ENCODE measurements around the gene LY6G5B.

- 0 out of 4 replicates have a peak, but pooled peaks of 1 of the 2 experiments have one; percentile 20 for TF ChIP-seq CTCF (conservative IDR thresholded peaks at IDR 0.05; ENCODE audit: low read depth in 2 of 2)
- no peak for TF ChIP-seq STAT1 (IDR thresholded peaks at IDR 0.05; ENCODE audit: unreplicated experiment)
- no peak for TF ChIP-seq EZH2 (IDR thresholded peaks at IDR 0.05; ENCODE audit: low read depth, unreplicated experiment)
- TF ChIP-seq POLR2AphosphoS5 (IDR thresholded peaks at IDR 0.05; ENCODE audit: low read depth): no peak
- TF ChIP-seq JUNB (IDR thresholded peaks at IDR 0.05; ENCODE audit: unreplicated experiment): no peak
- TF ChIP-seq EZH2phosphoT487 (IDR thresholded peaks at IDR 0.05; ENCODE audit: unreplicated experiment): no peak
- no peak for TF ChIP-seq ZNF114 (CRISPR knock-in tag; IDR thresholded peaks at IDR 0.05)
- no peak for TF ChIP-seq REST (IDR thresholded peaks at IDR 0.05; ENCODE audit: unreplicated experiment)
Observed at GRCh38 chr6:31687321-31687720, 17.5 kb downstream of the LY6G5B start.

Data from GM23338 (cell line).